Spleen (tissue), 7 donors: Measurements from ENCODE around the gene SYNDIG1.

Experiments
- POLR2A ChIP-seq, 3 donors: fragments of 450-650 bp; IDR thresholded peaks; one replicate each; pipeline ENCODE4 v1.5.1; 2017; ENCODE audit warnings: antibody characterized with exemption in 3 of 3, mild to moderate bottlenecking in 1 of 3
- TF ChIP-seq, protein P1 (sequence below), 11 experiments: fragments of 200-600 bp in 7 of 11; fragments of 450-650 bp in 4 of 11; sonication (generic) in 4 of 11; IDR thresholded peaks in 8 of 11; conservative IDR thresholded peaks in 3 of 11; 1 replicate in 7 of 11; 2 replicates in 4 of 11; pipeline versions ENCODE4 v1.4.0 to v1.8.0; 2016 to 2021; ENCODE audit warnings: antibody characterized with exemption in 11 of 11, inconsistent platforms in 4 of 11, mild to moderate bottlenecking in 1 of 11
- donor health status: DM: no; HTN: no; CAD: no; lungs with moderate emphysema.
- donor health status: DM: no; HTN: no; CAD: no.
- donor health status: DM: no; HTN: no; CAD: no.

DNA sequence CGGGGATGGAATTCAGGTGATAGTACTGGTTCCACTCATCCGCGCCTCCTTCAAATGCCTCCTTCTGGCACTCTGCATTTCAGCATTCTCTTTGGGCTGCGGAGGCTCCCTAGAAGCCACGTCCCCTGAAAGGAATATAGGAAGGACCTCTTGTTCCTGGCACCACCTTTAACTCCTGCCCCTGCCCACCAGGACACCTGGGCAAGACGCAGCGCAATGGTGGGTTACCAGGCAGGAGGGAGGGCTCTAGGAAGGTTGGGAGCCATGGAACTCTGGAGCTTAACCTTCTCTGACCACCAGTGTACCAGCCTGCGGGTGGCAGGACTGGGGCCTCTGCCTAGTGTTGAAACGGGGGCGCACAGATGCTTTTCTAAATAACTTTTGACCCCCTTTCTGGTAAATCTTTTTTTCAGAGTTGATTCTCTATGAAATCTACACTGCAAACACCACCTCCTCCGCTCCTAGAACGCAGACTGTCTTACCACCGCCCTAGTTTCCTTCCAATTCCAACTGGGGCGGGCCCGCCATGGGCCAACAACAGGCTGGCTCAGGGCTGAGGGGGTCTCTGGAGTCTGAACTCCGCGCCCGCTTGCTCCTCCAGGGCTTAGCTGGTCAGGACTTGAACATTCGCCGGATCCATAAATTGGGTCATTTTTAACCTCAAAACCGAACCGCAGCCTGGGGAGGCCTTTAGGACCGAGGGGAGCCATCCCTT, 871 bp upstream of the SYNDIG1 start:
- TF ChIP-seq, protein P1, sequence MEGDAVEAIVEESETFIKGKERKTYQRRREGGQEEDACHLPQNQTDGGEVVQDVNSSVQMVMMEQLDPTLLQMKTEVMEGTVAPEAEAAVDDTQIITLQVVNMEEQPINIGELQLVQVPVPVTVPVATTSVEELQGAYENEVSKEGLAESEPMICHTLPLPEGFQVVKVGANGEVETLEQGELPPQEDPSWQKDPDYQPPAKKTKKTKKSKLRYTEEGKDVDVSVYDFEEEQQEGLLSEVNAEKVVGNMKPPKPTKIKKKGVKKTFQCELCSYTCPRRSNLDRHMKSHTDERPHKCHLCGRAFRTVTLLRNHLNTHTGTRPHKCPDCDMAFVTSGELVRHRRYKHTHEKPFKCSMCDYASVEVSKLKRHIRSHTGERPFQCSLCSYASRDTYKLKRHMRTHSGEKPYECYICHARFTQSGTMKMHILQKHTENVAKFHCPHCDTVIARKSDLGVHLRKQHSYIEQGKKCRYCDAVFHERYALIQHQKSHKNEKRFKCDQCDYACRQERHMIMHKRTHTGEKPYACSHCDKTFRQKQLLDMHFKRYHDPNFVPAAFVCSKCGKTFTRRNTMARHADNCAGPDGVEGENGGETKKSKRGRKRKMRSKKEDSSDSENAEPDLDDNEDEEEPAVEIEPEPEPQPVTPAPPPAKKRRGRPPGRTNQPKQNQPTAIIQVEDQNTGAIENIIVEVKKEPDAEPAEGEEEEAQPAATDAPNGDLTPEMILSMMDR (IDR thresholded peaks at IDR 0.05 in 8 of 11, conservative IDR thresholded peaks at IDR 0.05 in 3 of 11): no peak
- TF ChIP-seq POLR2A (IDR thresholded peaks at IDR 0.05): no peak
